BLaER1 treated with 17β-estradiol and CSF1 and Interleukin-3, amounts not matched to agents 10 nM and 100 nM (cell line): Measurements from ENCODE around the gene PODXL.

ENCODE experiments used
- H3K27ac ChIP-seq, 11 experiments: shearing (Covaris generic); formaldehyde crosslinking; 2 replicates each; pipeline ENCODE4 v1.8.1; 2022
- H3K27me3 ChIP-seq, 11 experiments: shearing (Covaris generic); formaldehyde crosslinking; 2 replicates each; pipeline ENCODE4 v1.8.1; 2022
- H3K36me3 ChIP-seq, 11 experiments: shearing (Covaris generic); formaldehyde crosslinking; 2 replicates each; pipeline ENCODE4 v1.8.1; 2022
- H3K4me1 ChIP-seq, 10 experiments: shearing (Covaris generic); formaldehyde crosslinking; 2 replicates each; pipeline ENCODE4 v1.8.1; 2022
- H3K4me2 ChIP-seq, 11 experiments: shearing (Covaris generic); formaldehyde crosslinking; 2 replicates each; pipeline ENCODE4 v1.8.1; 2022
- H3K4me3 ChIP-seq, 10 experiments: shearing (Covaris generic); formaldehyde crosslinking; 2 replicates each; pipeline ENCODE4 v1.8.1; 2022
- H3K9ac ChIP-seq, 11 experiments: shearing (Covaris generic); formaldehyde crosslinking; 2 replicates each; pipeline ENCODE4 v1.8.1; 2022
- H3K9me3 ChIP-seq, 11 experiments: shearing (Covaris generic); formaldehyde crosslinking; replicated peaks in 1 of 11; 2 replicates each; pipeline ENCODE4 v1.8.1; 2022
- H4K20me1 ChIP-seq, 11 experiments: shearing (Covaris generic); formaldehyde crosslinking; 2 replicates each; pipeline ENCODE4 v1.8.1; 2022
- Cebpa-rat ChIP-seq, 11 experiments: shearing (Covaris generic); IDR thresholded peaks; 2 replicates each; pipeline ENCODE4 v1.8.1; 2022

Gene PODXL

GRCh38 chr7:131536361-131536849, 20.0 kb downstream of the PODXL start:
- Histone ChIP-seq H4K20me1 (no peaks in the 10 kb centered on the region; a peak in 2 of 22 replicates), H3K9ac (no peak overlapping the region), H3K36me3 (no peaks in the 10 kb centered on the region), H3K4me3 (no peak overlapping the region), H3K4me1 (peaks cover 0 to 45% (median 36%) of the 10 kb centered on the region in 10 experiments; a peak in 15 of 20 replicates), H3K27me3 (no peaks in the 10 kb centered on the region), H3K27ac (no peak overlapping the region), H3K4me2 (peak overlapping the region in 7 of 11 experiments; percentile 34 to 63 (median 46); a peak in 14 of 22 replicates), H3K9me3 (no peaks in the 10 kb centered on the region)
- no peak for TF ChIP-seq Cebpa-rat (IDR thresholded peaks at IDR 0.05)

- Histone ChIP-seq H3K4me3 (no peak overlapping the region), H3K27me3 (no peaks in the 10 kb centered on the region), H3K9ac (no peak overlapping the region), H3K4me1 (peaks cover 0 to 49% (median 38%) of the 10 kb centered on the region in 10 experiments; a peak in 15 of 20 replicates), H4K20me1 (no peaks in the 10 kb centered on the region; a peak in 2 of 22 replicates), H3K36me3 (no peaks in the 10 kb centered on the region), H3K4me2 (no peak overlapping the region), H3K9me3 (no peaks in the 10 kb centered on the region), H3K27ac (no peak overlapping the region)
- TF ChIP-seq Cebpa-rat (IDR thresholded peaks at IDR 0.05) = no peak
Observed at GRCh38 chr7:131533566-131534561, 22.6 kb downstream of the PODXL start.

- Histone ChIP-seq H3K36me3 (no peaks in the 10 kb centered on the region), H3K9me3 (no peaks in the 10 kb centered on the region), H4K20me1 (no peaks in the 10 kb centered on the region; a peak in 2 of 22 replicates), H3K27ac (no peak overlapping the region), H3K4me3 (no peak overlapping the region), H3K4me1 (peaks cover 0 to 42% (median 31%) of the 10 kb centered on the region in 10 experiments; a peak in 15 of 20 replicates), H3K9ac (no peak overlapping the region), H3K4me2 (no peak overlapping the region), H3K27me3 (no peaks in the 10 kb centered on the region)
- TF ChIP-seq Cebpa-rat (IDR thresholded peaks at IDR 0.05) = no peak
Observed at GRCh38 chr7:131533151-131533559, 23.3 kb downstream of the PODXL start.

GRCh38 chr7:131532570-131533091, 23.8 kb downstream of the PODXL start:
- no peaks in the 10 kb centered on the region for H3K36me3 ChIP-seq
- no peak overlapping the region for H3K27ac ChIP-seq

GRCh38 chr7:131530137-131530536, 26.3 kb downstream of the PODXL start:
- no peak for TF ChIP-seq Cebpa-rat (IDR thresholded peaks at IDR 0.05)
- no peaks in the 10 kb centered on the region for H3K27me3 ChIP-seq
- H3K27ac ChIP-seq = no peak overlapping the region
- H3K4me3 ChIP-seq = no peak overlapping the region
- no peaks in the 10 kb centered on the region for H3K36me3 ChIP-seq
- no peak overlapping the region for H3K9ac ChIP-seq
- H3K4me2 ChIP-seq = no peak overlapping the region
- H4K20me1 ChIP-seq = no peaks in the 10 kb centered on the region; a peak in 1 of 22 replicates
- H3K4me1 ChIP-seq = peaks cover 5 to 25% (median 16%) of the 10 kb centered on the region in 10 experiments; a peak in 15 of 20 replicates
- no peaks in the 10 kb centered on the region for H3K9me3 ChIP-seq

More at GRCh38 chr7:131532570-131533091, 23.8 kb downstream of the PODXL start:
- no peak for TF ChIP-seq Cebpa-rat (IDR thresholded peaks at IDR 0.05)
- no peaks in the 10 kb centered on the region; a peak in 2 of 22 replicates for H4K20me1 ChIP-seq
- no peaks in the 10 kb centered on the region for H3K9me3 ChIP-seq
- no peak overlapping the region for H3K4me3 ChIP-seq
- no peak overlapping the region for H3K9ac ChIP-seq
- no peak overlapping the region for H3K4me2 ChIP-seq
- peaks cover under 1 to 42% (median 29%) of the 10 kb centered on the region in 10 experiments; a peak in 17 of 20 replicates for H3K4me1 ChIP-seq
- H3K27me3 ChIP-seq = no peaks in the 10 kb centered on the region

GRCh38 chr7:131529617-131530016, 26.8 kb downstream of the PODXL start:
- Histone ChIP-seq H3K9me3 (no peaks in the 10 kb centered on the region), H3K4me1 (peaks cover 5 to 22% (median 15%) of the 10 kb centered on the region in 10 experiments; a peak in 15 of 20 replicates), H3K4me3 (no peak overlapping the region), H4K20me1 (no peaks in the 10 kb centered on the region; a peak in 1 of 22 replicates), H3K9ac (no peak overlapping the region), H3K4me2 (peak overlapping the region in 5 of 11 experiments; percentile 14 to 52 (median 26); a peak in 6 of 22 replicates), H3K27me3 (no peaks in the 10 kb centered on the region), H3K27ac (no peak overlapping the region), H3K36me3 (no peaks in the 10 kb centered on the region)
- no peak for TF ChIP-seq Cebpa-rat (IDR thresholded peaks at IDR 0.05)

GRCh38 chr7:131529179-131529578, 27.2 kb downstream of the PODXL start:
- no peaks in the 10 kb centered on the region for H3K36me3 ChIP-seq
- TF ChIP-seq Cebpa-rat (IDR thresholded peaks at IDR 0.05) = no peak
- no peak overlapping the region for H3K9ac ChIP-seq
- H3K4me2 ChIP-seq = peak overlapping the region in 6 of 11 experiments; percentile 10 to 52 (median 24); a peak in 7 of 22 replicates
- no peaks in the 10 kb centered on the region; a peak in 1 of 22 replicates for H4K20me1 ChIP-seq
- H3K4me3 ChIP-seq = no peak overlapping the region
- no peak overlapping the region for H3K27ac ChIP-seq
- no peaks in the 10 kb centered on the region for H3K27me3 ChIP-seq
- no peaks in the 10 kb centered on the region for H3K9me3 ChIP-seq
- peaks cover 5 to 22% (median 15%) of the 10 kb centered on the region in 10 experiments; a peak in 15 of 20 replicates for H3K4me1 ChIP-seq

GRCh38 chr7:131527456-131527855, 29.0 kb downstream of the PODXL start:
- Histone ChIP-seq H3K4me1 (peaks cover 8 to 27% (median 17%) of the 10 kb centered on the region in 10 experiments; a peak in 18 of 20 replicates), H3K9ac (no peak overlapping the region)

GRCh38 chr7:131525820-131526219, 30.6 kb downstream of the PODXL start:
- Histone ChIP-seq H3K36me3 (no peaks in the 10 kb centered on the region), H3K4me1 (peaks cover 9 to 32% (median 22%) of the 10 kb centered on the region in 10 experiments; a peak in 18 of 20 replicates), H3K27me3 (no peaks in the 10 kb centered on the region), H3K27ac (no peak overlapping the region), H3K4me3 (no peak overlapping the region), H3K9ac (no peak overlapping the region), H4K20me1 (no peaks in the 10 kb centered on the region), H3K9me3 (no peaks in the 10 kb centered on the region), H3K4me2 (no peak overlapping the region)
- TF ChIP-seq Cebpa-rat (IDR thresholded peaks at IDR 0.05) = no peak

More at GRCh38 chr7:131527456-131527855, 29.0 kb downstream of the PODXL start:
- Histone ChIP-seq H3K4me2 (peak overlapping the region in 5 of 11 experiments; percentile 5 to 40 (median 26); a peak in 8 of 22 replicates), H3K9me3 (no peaks in the 10 kb centered on the region), H4K20me1 (no peaks in the 10 kb centered on the region), H3K36me3 (no peaks in the 10 kb centered on the region), H3K4me3 (no peak overlapping the region), H3K27me3 (no peaks in the 10 kb centered on the region), H3K27ac (no peak overlapping the region)
- TF ChIP-seq Cebpa-rat (IDR thresholded peaks at IDR 0.05) = no peak
